ENCODE measurements around the gene SPATA18. TPM values are rescaled to one million over a fixed set of nuclear protein-coding genes. Genes with fewer than 3 reads are reported as not detected.

Gene SPATA18
- total and polyA plus RNA-seq, 4 donors = 0.03 to 1.1 (median 0.40) TPM

DNA sequence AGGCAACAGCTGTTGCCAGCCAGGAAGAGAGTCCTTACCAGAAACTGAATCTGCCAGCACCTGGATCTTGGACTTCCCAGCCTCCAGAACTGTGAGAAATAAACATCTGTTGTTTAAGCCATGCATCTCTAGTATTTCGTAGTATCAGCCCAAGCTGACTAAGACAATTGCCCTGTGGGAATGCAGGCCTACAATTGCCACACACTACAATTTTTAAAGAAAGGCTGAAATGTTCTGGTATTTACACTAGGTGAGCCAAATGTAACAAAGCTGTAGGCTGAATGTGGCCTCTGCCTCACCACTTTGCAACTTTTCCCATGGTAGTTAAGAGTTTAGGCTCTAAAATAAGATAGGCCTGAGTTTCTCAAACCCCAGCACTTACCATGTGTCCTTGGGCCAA lies 59.1 kb downstream of the SPATA18 start:
- H3K4me1 ChIP-seq (ENCODE audit: control insufficient read depth in 4 of 4, insufficient read depth in 4 of 4, low read length in 3 of 4) = no peaks in the 10 kb centered on the region
- no peak overlapping the region for H3K27ac ChIP-seq (ENCODE audit: low read depth in 1 of 2, low read length in 2 of 2)
- H3K9me3 ChIP-seq (ENCODE audit: control insufficient read depth in 4 of 4, low read length in 3 of 4) = no peaks in the 10 kb centered on the region
- no peaks in the 10 kb centered on the region for H3K27me3 ChIP-seq (ENCODE audit: control insufficient read depth in 4 of 4, insufficient read depth in 4 of 4, low read length in 3 of 4)
- no peaks in the 10 kb centered on the region for H3K36me3 ChIP-seq (ENCODE audit: control insufficient read depth in 4 of 4, insufficient read depth in 3 of 4, low read depth in 1 of 4, low read length in 3 of 4)
- H3K4me3 ChIP-seq (ENCODE audit: low read depth in 1 of 3, low read length in 3 of 3) = no peak overlapping the region
- no peak for DNase-seq (ENCODE audit: low spot score)
- WGBS = 91% methylated on average over 1 of the region's 1 CpG
- TF ChIP-seq YY1 (IDR thresholded peaks at IDR 0.05) (no peak), ZBTB33 (IDR thresholded peaks at IDR 0.05) (no peak), RXRA (IDR thresholded peaks at IDR 0.05) (no peak), JUND (IDR thresholded peaks at IDR 0.05) (no peak), FOXA2 (IDR thresholded peaks at IDR 0.05) (no peak), TAF1 (conservative IDR thresholded peaks at IDR 0.05) (no peak), FOXA1 (IDR thresholded peaks at IDR 0.05) (no peak), SP1 (IDR thresholded peaks at IDR 0.05) (no peak), HNF4A (conservative IDR thresholded peaks at IDR 0.05) (no peak), RAD21 (IDR thresholded peaks at IDR 0.05) (no peak), EGR1 (IDR thresholded peaks at IDR 0.05; ENCODE audit: low read depth in 2 of 2) (no peak), GABPA (IDR thresholded peaks at IDR 0.05 in 1 of 2, conservative IDR thresholded peaks at IDR 0.05 in 1 of 2) (no peak)
- TF ChIP-seq, protein P1, sequence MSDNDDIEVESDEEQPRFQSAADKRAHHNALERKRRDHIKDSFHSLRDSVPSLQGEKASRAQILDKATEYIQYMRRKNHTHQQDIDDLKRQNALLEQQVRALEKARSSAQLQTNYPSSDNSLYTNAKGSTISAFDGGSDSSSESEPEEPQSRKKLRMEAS (IDR thresholded peaks at IDR 0.05) = no peak
- TF ChIP-seq, protein P2, sequence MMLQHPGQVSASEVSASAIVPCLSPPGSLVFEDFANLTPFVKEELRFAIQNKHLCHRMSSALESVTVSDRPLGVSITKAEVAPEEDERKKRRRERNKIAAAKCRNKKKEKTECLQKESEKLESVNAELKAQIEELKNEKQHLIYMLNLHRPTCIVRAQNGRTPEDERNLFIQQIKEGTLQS (IDR thresholded peaks at IDR 0.05) = no peak
- TF ChIP-seq, protein P3, sequence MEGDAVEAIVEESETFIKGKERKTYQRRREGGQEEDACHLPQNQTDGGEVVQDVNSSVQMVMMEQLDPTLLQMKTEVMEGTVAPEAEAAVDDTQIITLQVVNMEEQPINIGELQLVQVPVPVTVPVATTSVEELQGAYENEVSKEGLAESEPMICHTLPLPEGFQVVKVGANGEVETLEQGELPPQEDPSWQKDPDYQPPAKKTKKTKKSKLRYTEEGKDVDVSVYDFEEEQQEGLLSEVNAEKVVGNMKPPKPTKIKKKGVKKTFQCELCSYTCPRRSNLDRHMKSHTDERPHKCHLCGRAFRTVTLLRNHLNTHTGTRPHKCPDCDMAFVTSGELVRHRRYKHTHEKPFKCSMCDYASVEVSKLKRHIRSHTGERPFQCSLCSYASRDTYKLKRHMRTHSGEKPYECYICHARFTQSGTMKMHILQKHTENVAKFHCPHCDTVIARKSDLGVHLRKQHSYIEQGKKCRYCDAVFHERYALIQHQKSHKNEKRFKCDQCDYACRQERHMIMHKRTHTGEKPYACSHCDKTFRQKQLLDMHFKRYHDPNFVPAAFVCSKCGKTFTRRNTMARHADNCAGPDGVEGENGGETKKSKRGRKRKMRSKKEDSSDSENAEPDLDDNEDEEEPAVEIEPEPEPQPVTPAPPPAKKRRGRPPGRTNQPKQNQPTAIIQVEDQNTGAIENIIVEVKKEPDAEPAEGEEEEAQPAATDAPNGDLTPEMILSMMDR (IDR thresholded peaks at IDR 0.05; ENCODE audit: low read depth, low read length, missing input control) = no peak
- no peak overlapping the region for H3K9ac ChIP-seq (ENCODE audit: low read depth in 1 of 2, low read length in 2 of 2)

- no peak for DNase-seq (ENCODE audit: low spot score)
- no peak overlapping the region for H3K27ac ChIP-seq (ENCODE audit: low read depth in 1 of 2, low read length in 2 of 2)
- no peak for TF ChIP-seq HNF4G (IDR thresholded peaks at IDR 0.05)
- TF ChIP-seq REST (IDR thresholded peaks at IDR 0.05) = no peak
- TF ChIP-seq, protein P2 (IDR thresholded peaks at IDR 0.05) = no peak
- TF ChIP-seq RXRA (IDR thresholded peaks at IDR 0.05) = no peak
- no peak for TF ChIP-seq NR2F2 (IDR thresholded peaks at IDR 0.05)
- TF ChIP-seq, protein P1 (IDR thresholded peaks at IDR 0.05) = no peak
- TF ChIP-seq, protein P3 (IDR thresholded peaks at IDR 0.05; ENCODE audit: low read depth, low read length, missing input control) = no peak
- no peak for TF ChIP-seq TAF1 (conservative IDR thresholded peaks at IDR 0.05)
- no peak for TF ChIP-seq ZBTB33 (IDR thresholded peaks at IDR 0.05)
- no peak for TF ChIP-seq YY1 (IDR thresholded peaks at IDR 0.05)
- TF ChIP-seq FOXA2 (IDR thresholded peaks at IDR 0.05) = no peak
- no peak for TF ChIP-seq EGR1 (IDR thresholded peaks at IDR 0.05; ENCODE audit: low read depth in 2 of 2)
- TF ChIP-seq HNF4A (conservative IDR thresholded peaks at IDR 0.05) = no peak
- TF ChIP-seq GABPA (IDR thresholded peaks at IDR 0.05 in 1 of 2, conservative IDR thresholded peaks at IDR 0.05 in 1 of 2) = no peak
- TF ChIP-seq RAD21 (IDR thresholded peaks at IDR 0.05) = no peak
- no peak for TF ChIP-seq FOXA1 (IDR thresholded peaks at IDR 0.05)
- TF ChIP-seq SP1 (IDR thresholded peaks at IDR 0.05) = no peak
- no peak for TF ChIP-seq JUND (IDR thresholded peaks at IDR 0.05)
- H3K4me1 ChIP-seq (ENCODE audit: control insufficient read depth in 4 of 4, insufficient read depth in 4 of 4, low read length in 3 of 4) = no peaks in the 10 kb centered on the region
- no peaks in the 10 kb centered on the region for H3K36me3 ChIP-seq (ENCODE audit: control insufficient read depth in 4 of 4, insufficient read depth in 3 of 4, low read depth in 1 of 4, low read length in 3 of 4)
- no peak overlapping the region for H3K9ac ChIP-seq (ENCODE audit: low read depth in 1 of 2, low read length in 2 of 2)
- H3K27me3 ChIP-seq (ENCODE audit: control insufficient read depth in 4 of 4, insufficient read depth in 4 of 4, low read length in 3 of 4) = no peaks in the 10 kb centered on the region
- 69% methylated on average over 1 of the region's 1 CpG for WGBS
- no peak overlapping the region for H3K4me3 ChIP-seq (ENCODE audit: low read depth in 1 of 3, low read length in 3 of 3)
- no peaks in the 10 kb centered on the region for H3K9me3 ChIP-seq (ENCODE audit: control insufficient read depth in 4 of 4, low read length in 3 of 4)
Observed at GRCh38 chr4:52111995-52112394, 60.9 kb downstream of the SPATA18 start.
